WI38 (cell line): Measurements from ENCODE around the gene BMPR1A.

Experiments
- H3K4me3 ChIP-seq: 2 replicates; pipeline ENCODE4 v1.5.1; 2011; ENCODE audit warnings: low read depth, mild to moderate bottlenecking, control low read depth, low read length
- CTCF ChIP-seq: IDR thresholded peaks from 2 replicates; pipeline ENCODE4 v1.5.1; 2012; ENCODE audit warnings: low read depth, mild to moderate bottlenecking, control low read depth, low read length

BMPR1A gene

DNA sequence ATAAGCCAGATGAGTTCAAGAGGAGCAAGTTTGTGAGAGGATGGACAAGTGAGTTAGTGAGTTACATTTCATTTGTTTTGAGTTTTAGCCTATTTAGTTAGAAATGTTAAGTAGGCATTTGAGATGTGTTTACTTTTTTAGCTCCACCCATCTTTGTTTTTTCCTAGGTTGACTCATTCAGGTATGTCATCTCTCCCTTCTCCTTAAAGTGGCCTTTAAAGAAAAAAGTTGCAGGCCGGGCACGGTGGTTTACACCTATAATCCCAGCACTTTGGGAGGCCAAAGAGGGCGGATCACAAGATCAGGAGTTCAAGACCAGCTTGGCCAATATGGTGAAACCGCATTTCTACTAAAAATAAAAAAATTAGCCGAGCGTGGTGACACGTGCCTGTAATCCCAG, 71.2 kb downstream of the BMPR1A start:
- TF ChIP-seq CTCF: no peak
- no peak overlapping the region for H3K4me3 ChIP-seq

DNA sequence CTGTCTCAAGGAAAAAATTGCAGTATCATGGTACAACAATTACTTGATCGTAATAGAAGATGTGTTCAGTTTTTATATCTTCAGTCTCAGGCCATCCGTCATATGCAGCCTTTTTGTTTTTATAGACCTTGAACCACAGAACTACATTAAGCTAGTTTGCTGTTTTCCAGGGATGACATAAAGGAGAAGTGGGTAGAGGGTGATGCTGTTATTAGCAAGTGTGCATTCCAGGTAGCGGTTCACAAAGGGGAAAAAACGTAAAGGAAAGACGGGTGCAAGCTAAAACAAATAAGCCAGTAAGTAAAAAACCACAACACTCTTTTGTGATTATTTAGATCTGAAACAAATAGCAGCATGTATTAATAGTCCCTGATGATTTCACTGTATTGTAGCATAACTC, 71.7 kb downstream of the BMPR1A start:
- no peak for TF ChIP-seq CTCF
- H3K4me3 ChIP-seq: no peak overlapping the region

DNA sequence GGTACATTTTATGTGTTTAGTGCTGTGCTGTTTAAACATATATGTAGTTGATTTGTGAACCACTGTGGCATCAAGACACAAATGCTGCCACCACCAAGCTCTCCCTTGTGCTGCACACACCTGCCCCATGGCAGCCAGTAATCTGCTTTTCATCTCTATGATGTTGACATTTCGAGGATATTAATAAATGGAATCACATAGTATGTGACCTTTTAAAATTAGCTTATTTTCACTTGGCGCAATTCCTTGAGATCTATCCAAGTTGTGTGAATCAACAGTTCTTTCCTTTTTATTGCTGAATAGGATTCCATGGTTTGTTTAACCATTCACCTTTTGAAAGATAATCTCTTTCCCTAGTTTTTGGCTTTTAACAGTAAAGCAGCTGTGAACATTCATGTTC, 73.1 kb downstream of the BMPR1A start:
- no peak for TF ChIP-seq CTCF
- no peak overlapping the region for H3K4me3 ChIP-seq

DNA sequence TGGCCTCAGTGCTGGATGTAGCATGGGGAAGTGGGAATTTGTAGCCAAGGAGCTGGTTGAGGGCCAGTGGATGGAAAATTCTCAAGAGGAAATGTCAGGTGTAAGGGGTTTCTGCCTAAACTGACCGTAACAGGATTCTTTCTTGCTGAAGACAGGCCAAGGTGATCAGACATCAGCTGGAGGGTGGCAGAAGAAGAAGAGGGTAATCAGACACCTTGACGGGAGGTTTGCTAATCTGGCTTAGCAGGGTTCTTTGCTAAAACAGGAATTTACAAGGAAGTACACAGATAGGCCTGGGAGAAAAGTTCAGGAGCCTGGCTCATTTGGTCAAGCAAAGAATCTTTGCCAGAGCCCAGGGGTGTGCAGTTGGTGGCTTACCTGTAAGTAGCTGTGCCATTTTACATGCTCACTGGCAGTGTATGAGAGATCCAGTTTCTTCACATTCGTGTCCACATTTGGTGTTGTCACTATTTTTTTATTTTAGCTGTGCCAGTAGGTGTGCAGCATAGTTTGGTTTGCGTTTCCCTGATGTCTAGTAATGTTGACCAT, 73.7 kb downstream of the BMPR1A start:
- no peak for TF ChIP-seq CTCF
- H3K4me3 ChIP-seq: no peak overlapping the region

DNA sequence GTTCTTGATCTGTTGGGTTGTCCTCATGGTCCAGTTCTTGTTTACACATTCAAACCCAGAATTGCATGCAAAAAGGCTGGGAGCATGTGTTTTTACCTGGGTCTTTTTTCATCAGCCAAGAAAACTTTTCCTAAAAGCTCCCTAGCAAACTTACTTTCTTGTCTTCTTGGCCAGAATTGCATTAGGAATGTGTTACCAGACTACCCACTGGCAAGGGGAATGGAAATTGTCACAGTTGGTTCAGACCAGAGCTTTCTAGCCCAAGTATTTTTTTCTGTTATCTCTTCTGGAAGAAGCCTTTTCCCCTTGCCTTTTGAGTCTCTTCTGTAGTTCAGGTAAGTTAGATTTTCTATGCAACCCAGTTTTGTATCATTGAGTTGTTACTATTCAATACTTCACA, 77.5 kb downstream of the BMPR1A start:
- TF ChIP-seq CTCF: no peak
- no peak overlapping the region for H3K4me3 ChIP-seq

DNA sequence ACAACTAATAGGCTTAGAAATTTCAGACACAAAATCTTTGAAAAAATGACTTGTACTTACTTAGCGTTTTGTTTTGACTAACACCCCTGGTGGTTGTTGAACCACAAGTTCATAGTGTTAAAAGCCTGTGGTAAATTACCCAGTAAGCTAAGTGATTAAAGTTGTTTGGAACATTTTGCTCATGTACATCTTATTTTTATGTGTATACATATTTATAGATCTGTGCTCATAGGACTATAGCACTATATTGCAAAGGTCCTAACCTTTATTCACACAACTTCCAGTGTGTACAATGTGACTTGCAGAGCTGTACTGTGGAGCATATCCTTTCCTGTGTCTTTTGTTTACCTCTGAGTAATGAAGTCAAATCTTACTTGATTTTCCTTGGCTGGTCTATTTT, 79.6 kb downstream of the BMPR1A start:
- no peak overlapping the region for H3K4me3 ChIP-seq
- TF ChIP-seq CTCF: no peak

GRCh38 chr10:86837663-86838062, 81.2 kb downstream of the BMPR1A start:
- TF ChIP-seq CTCF: no peak
- H3K4me3 ChIP-seq: no peak overlapping the region
